Right lobe of liver (tissue), 4 donors: ENCODE results near the gene ZNF823.

Source experiments
- POLR2A ChIP-seq: fragments of 450-650 bp; IDR thresholded peaks from one replicate; pipeline ENCODE4 v1.6.1; 2017; ENCODE audit warnings: antibody characterized with exemption, mild to moderate bottlenecking
- TF ChIP-seq, protein P1 (sequence below), 4 donors: fragments of 200-600 bp in 3 of 4; fragments of 450-650 bp in 1 of 4; IDR thresholded peaks; one replicate each; pipeline versions ENCODE4 v1.5.1 to v1.8.0; 2016 to 2022; ENCODE audit warnings: antibody characterized with exemption in 4 of 4, mild to moderate bottlenecking in 2 of 4
- donor health status: DM: no; HTN: no; CAD: no.
- donor health status: DM: no; HTN: no; CAD: no.
- donor health status: DM: no; HTN: yes; CAD: no.

- TF ChIP-seq, protein P1, sequence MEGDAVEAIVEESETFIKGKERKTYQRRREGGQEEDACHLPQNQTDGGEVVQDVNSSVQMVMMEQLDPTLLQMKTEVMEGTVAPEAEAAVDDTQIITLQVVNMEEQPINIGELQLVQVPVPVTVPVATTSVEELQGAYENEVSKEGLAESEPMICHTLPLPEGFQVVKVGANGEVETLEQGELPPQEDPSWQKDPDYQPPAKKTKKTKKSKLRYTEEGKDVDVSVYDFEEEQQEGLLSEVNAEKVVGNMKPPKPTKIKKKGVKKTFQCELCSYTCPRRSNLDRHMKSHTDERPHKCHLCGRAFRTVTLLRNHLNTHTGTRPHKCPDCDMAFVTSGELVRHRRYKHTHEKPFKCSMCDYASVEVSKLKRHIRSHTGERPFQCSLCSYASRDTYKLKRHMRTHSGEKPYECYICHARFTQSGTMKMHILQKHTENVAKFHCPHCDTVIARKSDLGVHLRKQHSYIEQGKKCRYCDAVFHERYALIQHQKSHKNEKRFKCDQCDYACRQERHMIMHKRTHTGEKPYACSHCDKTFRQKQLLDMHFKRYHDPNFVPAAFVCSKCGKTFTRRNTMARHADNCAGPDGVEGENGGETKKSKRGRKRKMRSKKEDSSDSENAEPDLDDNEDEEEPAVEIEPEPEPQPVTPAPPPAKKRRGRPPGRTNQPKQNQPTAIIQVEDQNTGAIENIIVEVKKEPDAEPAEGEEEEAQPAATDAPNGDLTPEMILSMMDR (IDR thresholded peaks at IDR 0.05), result no peak
- TF ChIP-seq POLR2A, result peak; percentile 69
Measured at GRCh38 chr19:11737964-11738745, 591 bp downstream of the ZNF823 start.
